Esophagus muscularis mucosa (tissue), 3 donors: ENCODE results near the gene GRIP1.

Experiments used
- CTCF ChIP-seq, 3 experiments: fragments of 200-600 bp in 2 of 3; fragments of 450-650 bp in 1 of 3; sonication (generic) in 2 of 3; IDR thresholded peaks; one replicate each; pipeline ENCODE4 v1.5.1; 2017 to 2019; ENCODE audit warnings: antibody characterized with exemption in 3 of 3, mild to moderate bottlenecking in 2 of 3, moderate library complexity in 1 of 3
- POLR2A ChIP-seq: fragments of 450-650 bp; IDR thresholded peaks from one replicate; pipeline ENCODE4 v1.6.1; 2017; ENCODE audit warnings: antibody characterized with exemption, moderate library complexity, mild to moderate bottlenecking, low read depth
- POLR2AphosphoS5 ChIP-seq, 2 donors: sonication (generic); formaldehyde crosslinking; IDR thresholded peaks; one replicate each; pipeline ENCODE4 v1.6.1; 2017; ENCODE audit warnings: antibody characterized with exemption in 2 of 2

GRCh38 chr12:66726556-66726955 is 47.7 kb upstream of the GRIP1 start:
- TF ChIP-seq POLR2A (no peak), POLR2AphosphoS5 (IDR thresholded peaks at IDR 0.05) (no peak), CTCF (IDR thresholded peaks at IDR 0.05) (no peak)
